Keratinocyte (primary cell): ENCODE data around the gene CRYL1. TPM values are rescaled to one million over a fixed set of nuclear protein-coding genes. Genes with fewer than 3 reads are reported as not detected.

ENCODE experiments used
- DNase-seq: peaks from one replicate; pipeline ENCODE4 v3.0.0-alpha.2; 2011; ENCODE audit warnings: low read depth, missing footprints, low spot score
- FAIRE-seq: peaks from 2 replicates; lab custom pipeline; 2011; peaks lifted over from hg19 to GRCh38; lab: Jason Lieb, UNC
- H2AFZ ChIP-seq: 2 replicates; pipeline ENCODE4 v1.6.0; 2012; ENCODE audit warnings: low read length, control low read depth, inconsistent platforms; ENCODE audit not compliant: control insufficient read depth
- H3K27ac ChIP-seq: 2 replicates; pipeline ENCODE4 v1.5.1; 2011; ENCODE audit warnings: low read length; ENCODE audit not compliant: control insufficient read depth, insufficient read depth
- H3K27me3 ChIP-seq: 3 replicates; pipeline ENCODE4 v1.6.0; 2011; ENCODE audit warnings: low read length; ENCODE audit not compliant: control insufficient read depth, insufficient read depth; ENCODE audit errors: extremely low read depth
- H3K36me3 ChIP-seq, 2 experiments: 2 replicates in 1 of 2; 3 replicates in 1 of 2; pipeline ENCODE4 v1.5.1; 2011; ENCODE audit warnings: low read length in 2 of 2, mild to moderate bottlenecking in 1 of 2; ENCODE audit not compliant: control insufficient read depth in 2 of 2, insufficient read depth in 2 of 2; ENCODE audit errors: extremely low read depth in 1 of 2
- H3K4me1 ChIP-seq: 3 replicates; pipeline ENCODE4 v1.5.1; 2011; ENCODE audit warnings: low read length; ENCODE audit not compliant: control insufficient read depth, insufficient read depth; ENCODE audit errors: extremely low read depth
- H3K4me2 ChIP-seq: 3 replicates; pipeline ENCODE4 v1.6.0; 2011; ENCODE audit warnings: low read depth, low read length; ENCODE audit not compliant: control insufficient read depth, insufficient read depth; ENCODE audit errors: extremely low read depth
- H3K4me3 ChIP-seq, 3 experiments: fragments of 200-600 bp in 1 of 3; sonication (generic) in 1 of 3; 2 replicates in 2 of 3; 3 replicates in 1 of 3; pipeline ENCODE4 v1.5.1; 2011 to 2016; ENCODE audit warnings: low read length in 3 of 3, mild to moderate bottlenecking in 3 of 3, control low read depth in 2 of 3, inconsistent platforms in 1 of 3, low read depth in 1 of 3, mixed read lengths in 1 of 3, mixed run types in 1 of 3, moderate library complexity in 1 of 3; ENCODE audit not compliant: control insufficient read depth in 2 of 3, insufficient read depth in 2 of 3; ENCODE audit errors: extremely low read depth in 1 of 3
- H3K79me2 ChIP-seq: 2 replicates; pipeline ENCODE4 v1.6.0; 2012; ENCODE audit warnings: low read length; ENCODE audit not compliant: control insufficient read depth, insufficient read depth
- H3K9ac ChIP-seq: 3 replicates; pipeline ENCODE4 v1.6.0; 2011; ENCODE audit warnings: low read length; ENCODE audit not compliant: control insufficient read depth, insufficient read depth; ENCODE audit errors: extremely low read depth
- H3K9me1 ChIP-seq: 3 replicates; pipeline ENCODE4 v1.6.0; 2011; ENCODE audit warnings: low read length; ENCODE audit not compliant: control insufficient read depth, insufficient read depth; ENCODE audit errors: extremely low read depth
- H3K9me3 ChIP-seq: 2 replicates; pipeline ENCODE4 v1.5.1; 2012; ENCODE audit warnings: low read depth, low read length; ENCODE audit not compliant: control insufficient read depth
- H4K20me1 ChIP-seq: 3 replicates; pipeline ENCODE4 v1.6.0; 2011; ENCODE audit warnings: low read length; ENCODE audit not compliant: control insufficient read depth, insufficient read depth; ENCODE audit errors: extremely low read depth
- CTCF ChIP-seq, 3 experiments: IDR thresholded peaks in 1 of 3; conservative IDR thresholded peaks in 1 of 3; optimal IDR thresholded peaks in 1 of 3; 2 replicates in 2 of 3; 3 replicates in 1 of 3; pipeline versions ENCODE3 to v1.5.1; 2011; ENCODE audit warnings: low read length in 3 of 3, mild to moderate bottlenecking in 3 of 3, moderate library complexity in 2 of 3, control low read depth in 1 of 3, inconsistent platforms in 1 of 3; ENCODE audit not compliant: insufficient read depth in 2 of 3; ENCODE audit errors: extremely low read depth in 1 of 3
- EZH2 ChIP-seq: IDR thresholded peaks from one replicate; pipeline ENCODE4 v1.6.1; 2012; ENCODE audit warnings: inconsistent platforms, mild to moderate bottlenecking, low read length, moderate library complexity
- dilution Hi-C: fragments of 300-500 bp; cut with MboI; formaldehyde crosslinking; loops from one replicate; pipeline ENCODE4 v1.7.0; 2020; ENCODE audit warnings: low sequenced_read_pairs; ENCODE audit not compliant: extremely low pct_ligation_motif_present
- polyA plus RNA-seq, 5 experiments: library from polyadenylated mRNA; depleted of rRNA in 3 of 5; stranded (reverse) in 3 of 5; stranded (forward) in 1 of 5; unstranded in 1 of 5; fragments of >200 nt; gene quantifications; 1 replicate in 1 of 5; 2 replicates in 3 of 5; 3 replicates in 1 of 5; pipeline versions ENCODE4 v1.2.1 to v1.2.3, GENCODE V29; 2011 to 2012; ENCODE audit warnings: missing spikeins in 2 of 5, low read depth in 1 of 5, low replicate concordance in 1 of 5

The CRYL1 gene
- polyA plus RNA-seq, 1 donor (not counting 4 experiments of a cell fraction or from before 2014, with no cell fraction given), result 27.2 TPM

GRCh38 chr13:20448470-20448869 is 77.2 kb downstream of the CRYL1 start:
- H3K27me3 ChIP-seq, result no peaks in the 10 kb centered on the region
- DNase-seq, result no peak
- no peaks in the 10 kb centered on the region for H3K36me3 ChIP-seq
- no peak overlapping the region for H2AFZ ChIP-seq
- H3K27ac ChIP-seq, result no peak overlapping the region
- dilution Hi-C loops, result no loop called here
- H3K4me2 ChIP-seq, result no peak overlapping the region
- H4K20me1 ChIP-seq, result no peaks in the 10 kb centered on the region
- no peak for FAIRE-seq
- TF ChIP-seq CTCF (optimal IDR thresholded peaks at IDR 0.05 in 1 of 3, IDR thresholded peaks at IDR 0.05 in 1 of 3, conservative IDR thresholded peaks at IDR 0.05 in 1 of 3; ENCODE audit: extremely low read depth in 1 of 3, insufficient read depth in 2 of 3, low read length in 3 of 3), result no peak
- TF ChIP-seq EZH2, result no peak
- no peak overlapping the region for H3K4me3 ChIP-seq
- H3K79me2 ChIP-seq, result no peaks in the 10 kb centered on the region
- no peak overlapping the region for H3K9ac ChIP-seq
- H3K9me3 ChIP-seq, result peaks cover 4% of the 10 kb centered on the region
- H3K4me1 ChIP-seq, result no peaks in the 10 kb centered on the region
- H3K9me1 ChIP-seq, result no peaks in the 10 kb centered on the region

GRCh38 chr13:20446900-20447299 is 78.8 kb downstream of the CRYL1 start:
- no peaks in the 10 kb centered on the region for H3K9me1 ChIP-seq
- no peaks in the 10 kb centered on the region for H3K36me3 ChIP-seq
- H3K79me2 ChIP-seq, result no peaks in the 10 kb centered on the region
- no peak overlapping the region for H2AFZ ChIP-seq
- DNase-seq, result no peak
- H3K27me3 ChIP-seq, result no peaks in the 10 kb centered on the region
- peaks cover 12% of the 10 kb centered on the region for H3K4me1 ChIP-seq
- peaks cover 4% of the 10 kb centered on the region for H3K9me3 ChIP-seq
- H4K20me1 ChIP-seq, result no peaks in the 10 kb centered on the region
- no peak overlapping the region for H3K9ac ChIP-seq
- H3K4me3 ChIP-seq, result no peak overlapping the region
- H3K27ac ChIP-seq, result no peak overlapping the region
- dilution Hi-C loops, result no loop called here
- FAIRE-seq, result no peak
- H3K4me2 ChIP-seq, result no peak overlapping the region
- no peak for TF ChIP-seq CTCF (optimal IDR thresholded peaks at IDR 0.05 in 1 of 3, IDR thresholded peaks at IDR 0.05 in 1 of 3, conservative IDR thresholded peaks at IDR 0.05 in 1 of 3; ENCODE audit: extremely low read depth in 1 of 3, insufficient read depth in 2 of 3, low read length in 3 of 3)
- TF ChIP-seq EZH2, result no peak
